ENCODE results near the gene IL6. TPM values are rescaled to one million over a fixed set of nuclear protein-coding genes. Genes with fewer than 3 reads are reported as not detected.

IL6 gene
- polyA plus RNA-seq, 1 experiment, result 12.7 TPM

DNA sequence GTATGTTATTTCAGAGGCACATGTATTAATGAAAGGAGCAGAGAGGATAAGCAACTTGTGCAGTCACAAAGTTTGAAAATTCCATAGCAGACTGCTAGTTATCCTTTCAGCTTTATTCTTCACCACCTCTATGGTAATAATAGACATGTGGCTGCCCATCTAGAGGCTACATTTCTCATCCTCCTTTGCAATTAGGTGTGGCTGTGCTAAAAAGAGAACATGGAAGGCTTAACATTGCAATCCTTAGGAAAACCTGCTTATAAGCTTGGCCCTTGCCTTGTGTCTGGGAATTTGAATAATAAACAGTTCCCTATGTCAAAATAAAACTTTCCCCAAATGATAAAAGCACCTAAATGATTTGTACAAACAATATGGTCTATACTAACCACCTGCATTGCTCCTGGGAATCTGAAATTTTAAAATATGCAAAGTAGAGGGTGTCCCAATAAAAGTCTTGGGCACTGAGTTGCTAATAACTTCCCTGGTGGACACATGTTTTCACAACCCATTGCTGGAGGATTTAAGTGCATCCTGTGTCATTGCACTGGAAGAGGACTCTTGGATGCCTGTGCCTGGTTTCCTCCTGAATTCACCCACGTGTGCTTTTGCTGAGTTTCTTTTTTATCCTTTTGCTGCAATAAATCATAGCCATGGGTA is 30.5 kb downstream of the IL6 start:
- H3K27ac ChIP-seq (ENCODE audit: low read depth, low read length), result no peak overlapping the region
- TF ChIP-seq, protein P1, sequence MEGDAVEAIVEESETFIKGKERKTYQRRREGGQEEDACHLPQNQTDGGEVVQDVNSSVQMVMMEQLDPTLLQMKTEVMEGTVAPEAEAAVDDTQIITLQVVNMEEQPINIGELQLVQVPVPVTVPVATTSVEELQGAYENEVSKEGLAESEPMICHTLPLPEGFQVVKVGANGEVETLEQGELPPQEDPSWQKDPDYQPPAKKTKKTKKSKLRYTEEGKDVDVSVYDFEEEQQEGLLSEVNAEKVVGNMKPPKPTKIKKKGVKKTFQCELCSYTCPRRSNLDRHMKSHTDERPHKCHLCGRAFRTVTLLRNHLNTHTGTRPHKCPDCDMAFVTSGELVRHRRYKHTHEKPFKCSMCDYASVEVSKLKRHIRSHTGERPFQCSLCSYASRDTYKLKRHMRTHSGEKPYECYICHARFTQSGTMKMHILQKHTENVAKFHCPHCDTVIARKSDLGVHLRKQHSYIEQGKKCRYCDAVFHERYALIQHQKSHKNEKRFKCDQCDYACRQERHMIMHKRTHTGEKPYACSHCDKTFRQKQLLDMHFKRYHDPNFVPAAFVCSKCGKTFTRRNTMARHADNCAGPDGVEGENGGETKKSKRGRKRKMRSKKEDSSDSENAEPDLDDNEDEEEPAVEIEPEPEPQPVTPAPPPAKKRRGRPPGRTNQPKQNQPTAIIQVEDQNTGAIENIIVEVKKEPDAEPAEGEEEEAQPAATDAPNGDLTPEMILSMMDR (IDR thresholded peaks at IDR 0.05; ENCODE audit: low read depth, low read length), result no peak
- no peaks in the 10 kb centered on the region for H3K27me3 ChIP-seq (ENCODE audit: control insufficient read depth, insufficient read depth, low read length)
- DNase-seq (ENCODE audit: low read depth, low spot score), result no peak
- ChIA-PET POLR2A (no interaction called here), CTCF (no interaction called here)
- H3K9me3 ChIP-seq (ENCODE audit: control insufficient read depth, insufficient read depth, low read length), result peaks cover 6% of the 10 kb centered on the region
- H3K4me3 ChIP-seq (ENCODE audit: low read depth, low read length), result no peak overlapping the region

DNA sequence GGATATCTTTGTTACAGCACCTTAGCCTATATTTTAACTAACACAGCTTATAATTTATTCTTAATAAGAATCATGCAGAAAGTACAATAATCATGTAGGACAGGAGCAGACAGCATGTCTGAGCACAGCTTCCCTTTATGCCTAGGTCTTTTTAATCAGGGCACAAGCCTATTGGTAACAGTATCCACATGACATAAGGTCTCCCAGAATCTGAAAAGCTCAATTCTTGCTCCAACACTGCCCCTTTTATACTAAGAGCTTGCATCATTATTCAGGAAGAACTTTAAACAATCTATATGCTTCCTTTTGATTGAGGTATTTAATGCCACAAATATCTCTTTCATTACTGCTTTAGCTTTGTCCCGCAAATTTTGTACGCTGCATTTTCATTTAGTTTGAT is 31.6 kb downstream of the IL6 start:
- TF ChIP-seq, protein P1 (IDR thresholded peaks at IDR 0.05; ENCODE audit: low read depth, low read length), result no peak
- H3K9me3 ChIP-seq (ENCODE audit: control insufficient read depth, insufficient read depth, low read length), result peaks cover 6% of the 10 kb centered on the region
- ChIA-PET CTCF (interaction anchor here (1.3 kb wide), 1 partner anchor 31 kb away, joined by 3 read pairs; the partner anchor contains the start of gene IL6), POLR2A (no interaction called here)
- no peak overlapping the region for H3K4me3 ChIP-seq (ENCODE audit: low read depth, low read length)
- no peak for DNase-seq (ENCODE audit: low read depth, low spot score)
- H3K27ac ChIP-seq (ENCODE audit: low read depth, low read length), result no peak overlapping the region
- no peaks in the 10 kb centered on the region for H3K27me3 ChIP-seq (ENCODE audit: control insufficient read depth, insufficient read depth, low read length)

DNA sequence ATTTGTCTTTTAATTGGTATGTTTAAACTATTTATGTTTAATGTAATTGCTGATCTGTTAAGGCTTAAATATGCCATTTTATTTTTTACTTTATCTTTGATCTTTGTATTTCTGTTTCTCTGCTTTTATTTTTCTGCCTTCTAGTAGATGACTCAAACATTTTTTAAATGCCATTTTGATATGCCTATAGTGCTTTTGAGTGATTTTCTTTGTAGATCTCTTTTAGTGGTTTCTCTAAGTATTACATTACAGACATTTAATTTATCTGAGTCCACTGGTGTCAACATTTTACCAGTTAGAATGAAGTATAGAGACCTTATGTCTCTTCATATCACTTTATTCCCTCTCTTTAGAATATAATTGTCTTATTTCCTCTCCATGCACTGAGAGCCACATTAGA is 32.7 kb downstream of the IL6 start:
- ChIA-PET CTCF (no interaction called here), POLR2A (no interaction called here)
- peaks cover 6% of the 10 kb centered on the region for H3K9me3 ChIP-seq (ENCODE audit: control insufficient read depth, insufficient read depth, low read length)
- no peak for DNase-seq (ENCODE audit: low read depth, low spot score)
- TF ChIP-seq, protein P1 (IDR thresholded peaks at IDR 0.05; ENCODE audit: low read depth, low read length), result no peak
- no peaks in the 10 kb centered on the region for H3K27me3 ChIP-seq (ENCODE audit: control insufficient read depth, insufficient read depth, low read length)
- no peak overlapping the region for H3K4me3 ChIP-seq (ENCODE audit: low read depth, low read length)
- no peak overlapping the region for H3K27ac ChIP-seq (ENCODE audit: low read depth, low read length)

DNA sequence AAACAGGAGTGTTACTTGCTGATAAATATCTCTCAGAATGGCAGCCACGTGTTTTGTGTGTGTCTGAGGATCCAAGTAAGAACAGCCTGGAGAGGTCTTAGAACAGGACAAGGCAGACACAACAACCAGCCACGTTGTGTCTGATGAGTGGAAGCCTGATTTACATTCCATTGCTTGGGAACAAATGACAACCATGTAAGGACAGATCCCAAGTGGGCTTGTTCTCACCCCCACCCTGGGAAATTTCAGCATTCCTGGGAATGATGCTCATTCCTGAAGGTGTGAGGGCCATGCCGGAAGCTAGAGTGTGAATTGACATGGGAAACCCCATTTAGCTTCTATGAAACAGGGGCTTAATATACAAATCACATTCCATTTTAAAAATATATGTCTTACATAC is 35.9 kb downstream of the IL6 start:
- Histone ChIP-seq H3K9me3 (ENCODE audit: control insufficient read depth, insufficient read depth, low read length) (peaks cover 6% of the 10 kb centered on the region), H3K27ac (ENCODE audit: low read depth, low read length) (no peak overlapping the region), H3K4me3 (ENCODE audit: low read depth, low read length) (no peak overlapping the region), H3K27me3 (ENCODE audit: control insufficient read depth, insufficient read depth, low read length) (no peaks in the 10 kb centered on the region)
- ChIA-PET POLR2A (no interaction called here), CTCF (interaction anchor here (1.0 kb wide), 2 partner anchors 20 to 203 kb away, joined by 3 read pairs; no protein-coding TSS in a partner anchor)
- TF ChIP-seq, protein P1 (IDR thresholded peaks at IDR 0.05; ENCODE audit: low read depth, low read length), result no peak
- no peak for DNase-seq (ENCODE audit: low read depth, low spot score)

DNA sequence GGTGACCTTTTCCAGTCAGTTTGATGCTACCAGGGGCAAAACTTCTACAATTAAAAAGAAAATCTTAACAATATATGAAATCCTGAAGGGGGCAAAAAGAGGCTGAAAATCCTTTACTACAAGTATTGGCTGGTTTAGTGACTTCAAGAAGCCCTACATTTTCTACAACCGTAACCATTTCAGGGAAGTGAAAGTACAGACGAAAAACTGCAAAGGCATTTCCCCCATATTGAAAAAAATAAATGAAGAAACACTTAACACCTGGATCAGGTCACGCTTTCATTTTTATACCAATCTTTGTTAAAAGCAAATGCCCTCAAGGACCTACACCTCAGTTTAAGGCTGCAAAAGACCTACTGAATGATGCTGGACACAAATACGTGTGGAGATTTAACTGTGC is 38.6 kb downstream of the IL6 start:
- DNase-seq (ENCODE audit: low read depth, low spot score), result no peak
- no peaks in the 10 kb centered on the region for H3K27me3 ChIP-seq (ENCODE audit: control insufficient read depth, insufficient read depth, low read length)
- no peak overlapping the region for H3K27ac ChIP-seq (ENCODE audit: low read depth, low read length)
- TF ChIP-seq, protein P1 (IDR thresholded peaks at IDR 0.05; ENCODE audit: low read depth, low read length), result no peak
- CTCF ChIA-PET, result interaction anchor here (0.6 kb wide), 1 partner anchor 13 kb away, joined by 4 read pairs; no protein-coding TSS in a partner anchor
- H3K9me3 ChIP-seq (ENCODE audit: control insufficient read depth, insufficient read depth, low read length), result peaks cover 3% of the 10 kb centered on the region; the same call in 1 of the 2 replicates
- POLR2A ChIA-PET, result no interaction called here
- H3K4me3 ChIP-seq (ENCODE audit: low read depth, low read length), result no peak overlapping the region

All from AG04450 (cell line).